ENCODE measurements around the gene PPP1R9A.

PPP1R9A gene

GRCh38 chr7:94882891-94883290 is 24.5 kb upstream of the PPP1R9A start:
- DNase-seq (ENCODE audit: extremely low spot score): no peak
- TF ChIP-seq ARNT (IDR thresholded peaks at IDR 0.05): no peak
- CTCF ChIA-PET: no interaction called here

GRCh38 chr7:94883616-94884015 is 23.8 kb upstream of the PPP1R9A start:
- ChIA-PET POLR2A (interaction anchor here (0.5 kb wide), 1 partner anchor 32 kb away, joined by 3 read pairs; no protein-coding TSS in a partner anchor), CTCF (no interaction called here)
- TF ChIP-seq HDGF (IDR thresholded peaks at IDR 0.05; ENCODE audit: borderline replicate concordance) (no peak), FOXK2 (IDR thresholded peaks at IDR 0.05) (no peak), ARNT (IDR thresholded peaks at IDR 0.05) (no peak), SP1 (IDR thresholded peaks at IDR 0.05) (no peak), BHLHE40 (IDR thresholded peaks at IDR 0.05; ENCODE audit: borderline replicate concordance) (no peak), FOXM1 (IDR thresholded peaks at IDR 0.05; ENCODE audit: borderline replicate concordance) (no peak), LEF1 (IDR thresholded peaks at IDR 0.05; ENCODE audit: borderline replicate concordance) (no peak), ELF4 (IDR thresholded peaks at IDR 0.05) (no peak), PKNOX1 (IDR thresholded peaks at IDR 0.05) (no peak), FOXA1 (IDR thresholded peaks at IDR 0.05) (no peak), L3MBTL2 (conservative IDR thresholded peaks at IDR 0.05) (no peak), ZNF384 (IDR thresholded peaks at IDR 0.05) (no peak), NFRKB (IDR thresholded peaks at IDR 0.05) (no peak), CTBP1 (IDR thresholded peaks at IDR 0.05; ENCODE audit: borderline replicate concordance) (no peak), TARDBP (IDR thresholded peaks at IDR 0.05) (no peak), SUZ12 (IDR thresholded peaks at IDR 0.05) (no peak)
- no peak for DNase-seq (ENCODE audit: extremely low spot score)

More at GRCh38 chr7:94882891-94883290, 24.5 kb upstream of the PPP1R9A start:
- POLR2A ChIA-PET: no interaction called here

GRCh38 chr7:94888551-94888950 is 18.8 kb upstream of the PPP1R9A start:
- ChIA-PET CTCF (no interaction called here), POLR2A (no interaction called here)
- DNase-seq (ENCODE audit: extremely low spot score): peak; percentile 43
- TF ChIP-seq FOXA1 (IDR thresholded peaks at IDR 0.05) (no peak), NFRKB (IDR thresholded peaks at IDR 0.05) (no peak), HDGF (IDR thresholded peaks at IDR 0.05; ENCODE audit: borderline replicate concordance) (no peak), FOXM1 (IDR thresholded peaks at IDR 0.05; ENCODE audit: borderline replicate concordance) (no peak), CTBP1 (IDR thresholded peaks at IDR 0.05; ENCODE audit: borderline replicate concordance) (no peak), L3MBTL2 (conservative IDR thresholded peaks at IDR 0.05) (no peak)

GRCh38 chr7:94888995-94889523 is 18.3 kb upstream of the PPP1R9A start:
- CTCF ChIA-PET: no interaction called here
- no peak for TF ChIP-seq FOXA1 (IDR thresholded peaks at IDR 0.05)
- TF ChIP-seq SUZ12 (IDR thresholded peaks at IDR 0.05): no peak
- no peak for TF ChIP-seq PKNOX1 (IDR thresholded peaks at IDR 0.05)
- TF ChIP-seq BHLHE40 (IDR thresholded peaks at IDR 0.05; ENCODE audit: borderline replicate concordance): no peak
- TF ChIP-seq ARNT (IDR thresholded peaks at IDR 0.05): no peak
- TF ChIP-seq L3MBTL2 (conservative IDR thresholded peaks at IDR 0.05): no peak
- no peak for TF ChIP-seq ELF4 (IDR thresholded peaks at IDR 0.05)
- no peak for TF ChIP-seq TARDBP (IDR thresholded peaks at IDR 0.05)
- TF ChIP-seq LEF1 (IDR thresholded peaks at IDR 0.05; ENCODE audit: borderline replicate concordance): no peak
- TF ChIP-seq CTBP1 (IDR thresholded peaks at IDR 0.05; ENCODE audit: borderline replicate concordance): no peak
- no peak for TF ChIP-seq FOXM1 (IDR thresholded peaks at IDR 0.05; ENCODE audit: borderline replicate concordance)
- TF ChIP-seq ZNF384 (IDR thresholded peaks at IDR 0.05): no peak
- no peak for TF ChIP-seq HDGF (IDR thresholded peaks at IDR 0.05; ENCODE audit: borderline replicate concordance)
- no peak for TF ChIP-seq NFRKB (IDR thresholded peaks at IDR 0.05)
- no peak for TF ChIP-seq SP1 (IDR thresholded peaks at IDR 0.05)
- no peak for TF ChIP-seq FOXK2 (IDR thresholded peaks at IDR 0.05)
- POLR2A ChIA-PET: no interaction called here
- no peak for DNase-seq (ENCODE audit: extremely low spot score)

- ChIA-PET CTCF (no interaction called here), POLR2A (no interaction called here)
- TF ChIP-seq CTBP1 (IDR thresholded peaks at IDR 0.05; ENCODE audit: borderline replicate concordance): no peak
- no peak for DNase-seq (ENCODE audit: extremely low spot score)
Measured at GRCh38 chr7:94890216-94890615, 17.2 kb upstream of the PPP1R9A start.

- ChIA-PET CTCF (no interaction called here), POLR2A (no interaction called here)
- no peak for DNase-seq (ENCODE audit: extremely low spot score)
- TF ChIP-seq CTBP1 (IDR thresholded peaks at IDR 0.05; ENCODE audit: borderline replicate concordance): no peak
- TF ChIP-seq FOXA1 (IDR thresholded peaks at IDR 0.05): no peak
- TF ChIP-seq LEF1 (IDR thresholded peaks at IDR 0.05; ENCODE audit: borderline replicate concordance): no peak
- TF ChIP-seq ARNT (IDR thresholded peaks at IDR 0.05): no peak
- no peak for TF ChIP-seq BHLHE40 (IDR thresholded peaks at IDR 0.05; ENCODE audit: borderline replicate concordance)
- no peak for TF ChIP-seq TARDBP (IDR thresholded peaks at IDR 0.05)
- TF ChIP-seq SUZ12 (IDR thresholded peaks at IDR 0.05): no peak
Measured at GRCh38 chr7:94893661-94894060, 13.7 kb upstream of the PPP1R9A start.

GRCh38 chr7:94897541-94897940 is 9.9 kb upstream of the PPP1R9A start:
- ChIA-PET POLR2A (no interaction called here), CTCF (no interaction called here)
- no peak for DNase-seq (ENCODE audit: extremely low spot score)
- TF ChIP-seq FOXM1 (IDR thresholded peaks at IDR 0.05; ENCODE audit: borderline replicate concordance) (no peak), SP1 (IDR thresholded peaks at IDR 0.05) (no peak), ELF4 (IDR thresholded peaks at IDR 0.05) (no peak), LEF1 (IDR thresholded peaks at IDR 0.05; ENCODE audit: borderline replicate concordance) (no peak), HDGF (IDR thresholded peaks at IDR 0.05; ENCODE audit: borderline replicate concordance) (no peak), TARDBP (IDR thresholded peaks at IDR 0.05) (no peak)

GRCh38 chr7:94898340-94898739 is 9.1 kb upstream of the PPP1R9A start:
- ChIA-PET POLR2A (no interaction called here), CTCF (no interaction called here)
- TF ChIP-seq TARDBP (IDR thresholded peaks at IDR 0.05) (no peak), L3MBTL2 (conservative IDR thresholded peaks at IDR 0.05) (no peak), PKNOX1 (IDR thresholded peaks at IDR 0.05) (no peak), FOXK2 (IDR thresholded peaks at IDR 0.05) (no peak), FOXA1 (IDR thresholded peaks at IDR 0.05) (no peak), ELF4 (IDR thresholded peaks at IDR 0.05) (no peak), FOXM1 (IDR thresholded peaks at IDR 0.05; ENCODE audit: borderline replicate concordance) (no peak), SUZ12 (IDR thresholded peaks at IDR 0.05) (no peak), ZNF384 (IDR thresholded peaks at IDR 0.05) (no peak), CTBP1 (IDR thresholded peaks at IDR 0.05; ENCODE audit: borderline replicate concordance) (no peak), LEF1 (IDR thresholded peaks at IDR 0.05; ENCODE audit: borderline replicate concordance) (no peak), BHLHE40 (IDR thresholded peaks at IDR 0.05; ENCODE audit: borderline replicate concordance) (no peak), NFRKB (IDR thresholded peaks at IDR 0.05) (no peak), HDGF (IDR thresholded peaks at IDR 0.05; ENCODE audit: borderline replicate concordance) (no peak)
- no peak for DNase-seq (ENCODE audit: extremely low spot score)

Measured in HEK293T (cell line).